Measurements from ENCODE around the gene TCF7L1. TPM values are rescaled to one million over a fixed set of nuclear protein-coding genes. Genes with fewer than 3 reads are reported as not detected.

TCF7L1 gene
- total RNA-seq, 2 experiments from 2014 or later, result not detected

- H3K4me3 ChIP-seq (ENCODE audit: low read depth, low read length, poor library complexity, severe bottlenecking), result no peak overlapping the region
- no peaks in the 10 kb centered on the region for H3K79me2 ChIP-seq (ENCODE audit: insufficient read depth, low read depth, low read length)
- no peaks in the 10 kb centered on the region for H4K20me1 ChIP-seq (ENCODE audit: insufficient read depth, low read length)
- no peak overlapping the region for H2AFZ ChIP-seq (ENCODE audit: low read length)
- DNase-seq (ENCODE audit: low spot score), result no peak
- H3K36me3 ChIP-seq (ENCODE audit: insufficient read depth, low read length), result no peaks in the 10 kb centered on the region
- intact Hi-C loops (cut with micrococcal nuclease; ENCODE audit: unreplicated experiment), result no loop called here
- CTCF ChIA-PET (ENCODE audit: unreplicated experiment), result no interaction called here
- H3K9me2 ChIP-seq (ENCODE audit: insufficient read depth, low read length), result no peaks in the 10 kb centered on the region
- no peak overlapping the region for H3K27ac ChIP-seq (ENCODE audit: low read depth, low read length, poor library complexity, severe bottlenecking)
- no peak overlapping the region for H3K4me2 ChIP-seq (ENCODE audit: low read length)
- H3K9me3 ChIP-seq (ENCODE audit: low read length), result no peaks in the 10 kb centered on the region
- BruUV-seq (replicated peaks), result no TSS peak
- no peaks in the 10 kb centered on the region for H3K4me1 ChIP-seq (ENCODE audit: insufficient read depth, low read length, poor library complexity, severe bottlenecking)
- TF ChIP-seq CTCF (conservative IDR thresholded peaks at IDR 0.05; ENCODE audit: low read length), result no peak
- POLR2A ChIA-PET, result no interaction called here
Observed at GRCh38 chr2:85187069-85187468, 53.9 kb downstream of the TCF7L1 start.

GRCh38 chr2:85188852-85189251 lies 55.7 kb downstream of the TCF7L1 start:
- TF ChIP-seq CTCF (conservative IDR thresholded peaks at IDR 0.05; ENCODE audit: low read length) (no peak), EZH2phosphoT487 (IDR thresholded peaks at IDR 0.05; ENCODE audit: borderline replicate concordance, low read depth, low read length) (no peak)
- H3K4me2 ChIP-seq (ENCODE audit: low read length), result no peak overlapping the region
- no peak overlapping the region for H3K27ac ChIP-seq (ENCODE audit: low read depth, low read length, poor library complexity, severe bottlenecking)
- DNase-seq (ENCODE audit: low spot score), result no peak
- H3K79me2 ChIP-seq (ENCODE audit: insufficient read depth, low read depth, low read length), result no peaks in the 10 kb centered on the region
- H3K36me3 ChIP-seq (ENCODE audit: insufficient read depth, low read length), result no peaks in the 10 kb centered on the region
- H2AFZ ChIP-seq (ENCODE audit: low read length), result no peak overlapping the region
- H3K4me1 ChIP-seq (ENCODE audit: insufficient read depth, low read length, poor library complexity, severe bottlenecking), result no peaks in the 10 kb centered on the region
- no peaks in the 10 kb centered on the region for H3K9me2 ChIP-seq (ENCODE audit: insufficient read depth, low read length)
- no peaks in the 10 kb centered on the region for H4K20me1 ChIP-seq (ENCODE audit: insufficient read depth, low read length)
- ChIA-PET POLR2A (no interaction called here), CTCF (ENCODE audit: unreplicated experiment) (no interaction called here)
- no TSS peak for BruUV-seq (replicated peaks)
- intact Hi-C loops (cut with micrococcal nuclease; ENCODE audit: unreplicated experiment), result no loop called here
- H3K9me3 ChIP-seq (ENCODE audit: low read length), result no peaks in the 10 kb centered on the region
- H3K4me3 ChIP-seq (ENCODE audit: low read depth, low read length, poor library complexity, severe bottlenecking), result no peak overlapping the region

- Histone ChIP-seq H3K9me3 (ENCODE audit: low read length) (no peaks in the 10 kb centered on the region), H3K79me2 (ENCODE audit: insufficient read depth, low read depth, low read length) (no peaks in the 10 kb centered on the region), H3K4me1 (ENCODE audit: insufficient read depth, low read length, poor library complexity, severe bottlenecking) (no peaks in the 10 kb centered on the region), H2AFZ (ENCODE audit: low read length) (no peak overlapping the region), H3K27ac (ENCODE audit: low read depth, low read length, poor library complexity, severe bottlenecking) (no peak overlapping the region), H3K36me3 (ENCODE audit: insufficient read depth, low read length) (no peaks in the 10 kb centered on the region), H3K4me2 (ENCODE audit: low read length) (no peak overlapping the region), H3K9me2 (ENCODE audit: insufficient read depth, low read length) (no peaks in the 10 kb centered on the region), H4K20me1 (ENCODE audit: insufficient read depth, low read length) (no peaks in the 10 kb centered on the region), H3K4me3 (ENCODE audit: low read depth, low read length, poor library complexity, severe bottlenecking) (no peak overlapping the region)
- DNase-seq (ENCODE audit: low spot score), result no peak
- CTCF ChIA-PET (ENCODE audit: unreplicated experiment), result no interaction called here
- intact Hi-C loops (cut with micrococcal nuclease; ENCODE audit: unreplicated experiment), result no loop called here
- BruUV-seq (replicated peaks), result no TSS peak
- TF ChIP-seq EZH2phosphoT487 (IDR thresholded peaks at IDR 0.05; ENCODE audit: borderline replicate concordance, low read depth, low read length) (no peak), CTCF (conservative IDR thresholded peaks at IDR 0.05; ENCODE audit: low read length) (no peak)
- POLR2A ChIA-PET, result no interaction called here
Observed at GRCh38 chr2:85189606-85190270, 56.5 kb downstream of the TCF7L1 start.

All from OCI-LY7 (cell line).